Globus pallidus (tissue), 1 donor: ENCODE results near the gene HM13.
A peak's percentile ranks its signal among the peaks of the same experiment; 100 is the strongest.
"Not testable (repeated sequence)": the region's sequence is repeated elsewhere in the genome, so short reads cannot be mapped to it uniquely, and the experiment has no call there.

Experiments
- DNase-seq: peaks from one replicate; pipeline ENCODE4 v3.0.0-alpha.2; 2015; ENCODE audit warnings: low spot score

HM13 gene

GRCh38 chr20:31543966-31544598 lies 29.8 kb downstream of the HM13 start:
- no peak for DNase-seq

GRCh38 chr20:31544600-31544999 lies 30.4 kb downstream of the HM13 start:
- no peak for DNase-seq

- not testable (repeated sequence) for DNase-seq
Observed at GRCh38 chr20:31545621-31546040, 31.4 kb downstream of the HM13 start.

GRCh38 chr20:31547017-31547675 lies 32.9 kb downstream of the HM13 start:
- peak; percentile 80 for DNase-seq

- DNase-seq = no peak
Observed at GRCh38 chr20:31547720-31548298, 33.6 kb downstream of the HM13 start.

GRCh38 chr20:31548820-31549512 lies 34.7 kb downstream of the HM13 start:
- DNase-seq = no peak

- no peak for DNase-seq
Observed at GRCh38 chr20:31549513-31549880, 35.3 kb downstream of the HM13 start.

- DNase-seq = no peak
Observed at GRCh38 chr20:31550099-31550498, 35.9 kb downstream of the HM13 start.

- DNase-seq = no peak
Observed at GRCh38 chr20:31551163-31552081, 37.2 kb downstream of the HM13 start.

- no peak for DNase-seq
Observed at GRCh38 chr20:31555203-31555775, 41.0 kb downstream of the HM13 start.

- no peak for DNase-seq
Observed at GRCh38 chr20:31559704-31560093, 45.5 kb downstream of the HM13 start.

GRCh38 chr20:31560094-31560745 lies 46.0 kb downstream of the HM13 start:
- peak; percentile 36 for DNase-seq

GRCh38 chr20:31560746-31561598 lies 46.7 kb downstream of the HM13 start:
- no peak for DNase-seq

- DNase-seq = no peak
Observed at GRCh38 chr20:31562241-31562640, 48.0 kb downstream of the HM13 start.

GRCh38 chr20:31564284-31564683 lies 50.0 kb downstream of the HM13 start:
- no peak for DNase-seq

- no peak for DNase-seq
Observed at GRCh38 chr20:31565699-31566318, 51.6 kb downstream of the HM13 start.

- no peak for DNase-seq
Observed at GRCh38 chr20:31566319-31566657, 52.0 kb downstream of the HM13 start.

GRCh38 chr20:31566658-31567379 lies 52.6 kb downstream of the HM13 start:
- no peak for DNase-seq

- no peak for DNase-seq
Observed at GRCh38 chr20:31567380-31567720, 53.1 kb downstream of the HM13 start.
